Fibroblast of skin of left biceps (primary cell): ENCODE data around the gene CFAP99.
A peak's percentile ranks its signal among the peaks of the same experiment; 100 is the strongest.
"Not testable (repeated sequence)": the region's sequence is repeated elsewhere in the genome, so short reads cannot be mapped to it uniquely, and the experiment has no call there.

ENCODE experiments used
- DNase-seq, 2 experiments: peaks; one replicate each; pipeline ENCODE4 v3.0.0-alpha.2; 2013; ENCODE audit warnings: low read depth in 2 of 2

The CFAP99 gene

DNA sequence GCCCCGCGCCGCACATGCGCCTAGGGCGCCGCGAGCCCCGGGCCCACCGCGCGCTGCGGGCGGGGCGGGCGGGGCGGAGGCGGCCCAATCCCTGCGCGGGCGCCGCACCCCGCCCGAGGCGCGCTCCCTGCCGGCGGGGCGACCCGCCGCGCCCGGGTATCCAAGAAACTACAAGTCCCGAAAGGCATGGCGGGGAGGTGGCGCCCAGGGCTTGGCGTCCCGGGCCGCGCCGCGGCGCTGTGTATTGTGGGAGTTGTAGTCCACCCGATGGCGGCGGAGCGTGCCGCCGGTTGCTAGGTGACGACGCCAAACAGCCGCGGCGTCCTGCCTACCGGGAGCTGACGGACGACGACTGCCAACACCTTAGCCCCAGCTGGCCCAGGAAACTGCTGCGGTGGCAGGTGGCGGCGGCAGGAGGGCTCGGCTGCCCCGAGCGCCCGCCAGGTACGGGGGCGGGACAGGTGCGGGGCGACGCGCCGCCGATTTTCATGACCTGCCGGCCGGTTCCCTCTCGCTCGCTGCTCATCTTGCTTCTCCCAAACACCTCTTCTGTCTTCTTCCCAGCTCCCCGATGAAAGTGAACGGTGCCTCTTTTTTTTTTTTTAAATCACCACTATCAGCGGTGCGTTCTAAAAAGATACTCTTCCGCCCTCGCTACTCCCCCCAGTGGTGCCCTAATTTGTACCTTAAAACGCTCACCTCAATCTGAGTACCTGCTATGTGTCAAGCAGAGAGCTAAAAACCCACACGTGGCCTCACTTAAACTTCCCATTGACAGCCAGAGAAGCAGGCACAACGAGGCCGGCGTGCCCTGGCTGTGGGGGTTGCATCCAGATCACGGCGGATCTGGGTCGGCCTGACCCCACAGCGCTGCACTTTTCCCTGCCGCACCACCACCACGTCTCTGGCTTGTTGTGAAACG is at the start of gene CFAP99:
Gene CFAP99 (plus strand): TSS at position 306 of the 922 bp plus-strand sequence.
- DNase-seq, result peak; percentile 68 to 75

DNA sequence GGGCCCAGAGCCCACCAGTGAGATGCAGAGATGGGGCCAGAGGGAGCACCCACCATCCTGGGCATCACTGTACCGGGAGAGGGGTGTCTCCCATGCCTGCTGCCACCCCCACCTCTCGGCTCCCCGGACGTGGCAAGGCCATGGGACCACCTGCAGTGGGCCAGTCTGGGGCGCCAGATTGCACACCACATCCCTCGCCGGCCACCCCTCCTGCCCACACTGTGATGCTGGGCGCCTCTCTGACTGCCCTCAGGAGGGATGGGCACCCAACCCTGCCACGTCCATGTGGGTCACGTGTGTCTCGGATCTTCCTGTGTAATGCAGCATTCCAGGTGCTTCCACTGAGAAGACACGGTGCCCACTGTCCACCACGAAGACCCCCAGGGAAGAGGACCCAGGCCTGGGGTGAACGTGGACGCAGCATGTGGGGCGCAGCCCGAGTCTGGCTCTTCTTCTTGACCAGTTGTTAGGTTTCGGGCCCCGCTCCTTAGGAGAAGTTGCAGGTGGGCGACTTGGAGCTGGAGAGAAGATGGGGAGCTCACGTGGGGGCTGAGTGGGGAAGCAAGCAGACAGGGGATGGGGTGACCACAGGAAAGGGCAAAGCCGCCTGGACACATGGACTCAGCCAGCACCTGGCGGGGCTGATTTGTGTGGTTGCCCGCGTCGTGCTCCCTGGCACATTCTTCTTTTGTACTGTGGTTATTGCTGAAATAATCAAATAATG is 48.0 kb upstream of the CFAP99 start:
- DNase-seq, result no peak

DNA sequence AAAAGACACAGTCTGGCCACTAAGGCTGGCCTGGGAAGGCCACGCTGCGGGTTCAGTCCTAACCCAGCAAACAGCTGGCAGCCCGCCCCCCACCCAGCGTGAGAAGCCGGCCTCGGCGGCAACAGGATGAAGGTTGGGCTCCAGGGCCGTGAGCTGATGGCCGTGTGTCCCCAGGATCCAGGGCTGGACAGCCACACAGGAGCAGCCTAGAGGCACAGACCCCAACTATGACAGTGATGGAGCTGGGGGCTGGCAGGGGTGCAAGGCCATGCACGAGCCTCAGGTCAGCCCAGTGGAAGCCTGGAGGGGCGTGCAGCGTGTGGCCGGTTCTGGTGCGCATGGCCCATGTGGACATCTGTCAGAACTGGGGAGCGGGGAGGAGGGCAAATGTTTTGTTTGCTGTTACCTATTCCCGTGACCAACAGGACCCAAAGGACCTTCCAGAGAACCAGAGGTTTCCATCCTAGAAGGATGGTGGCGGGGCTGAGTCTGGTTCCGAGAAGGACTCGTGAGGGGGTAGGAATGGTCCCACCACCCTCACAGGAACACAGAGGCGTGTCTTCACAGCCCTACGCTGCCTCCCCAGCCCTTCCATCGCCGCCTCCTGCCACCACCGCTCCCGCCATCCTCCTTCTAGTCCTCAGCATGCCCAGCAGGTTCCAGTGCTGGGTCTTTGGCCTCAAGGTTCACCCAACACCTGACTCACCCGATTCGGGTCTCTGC is 46.8 kb upstream of the CFAP99 start:
- no peak for DNase-seq

DNA sequence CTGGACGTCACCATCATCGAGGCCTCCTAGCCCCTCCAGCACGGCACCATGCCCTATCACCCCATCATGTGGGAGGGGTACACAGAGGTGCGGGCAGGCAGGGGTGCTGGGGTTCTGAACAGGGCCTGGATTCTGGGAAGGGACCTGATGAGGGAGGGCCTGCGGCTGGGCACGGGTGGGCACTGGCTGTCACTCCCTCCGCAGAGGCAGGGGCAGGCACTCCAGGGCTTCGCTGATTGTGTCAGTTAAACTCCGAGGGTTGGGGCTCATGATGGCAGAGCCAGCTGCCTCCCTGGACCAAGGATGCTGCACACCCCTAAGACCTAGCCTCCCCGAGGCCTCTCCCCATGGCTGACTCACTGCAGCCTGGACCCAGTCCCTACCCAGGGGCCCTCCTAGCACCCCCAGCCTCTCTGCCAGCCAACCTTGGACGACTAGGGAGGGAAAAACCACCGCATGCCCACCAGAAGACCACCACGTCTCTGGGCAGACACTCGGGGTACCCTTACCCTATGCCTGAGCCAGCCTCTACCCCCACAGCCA is 46.2 kb upstream of the CFAP99 start:
- DNase-seq, result no peak

DNA sequence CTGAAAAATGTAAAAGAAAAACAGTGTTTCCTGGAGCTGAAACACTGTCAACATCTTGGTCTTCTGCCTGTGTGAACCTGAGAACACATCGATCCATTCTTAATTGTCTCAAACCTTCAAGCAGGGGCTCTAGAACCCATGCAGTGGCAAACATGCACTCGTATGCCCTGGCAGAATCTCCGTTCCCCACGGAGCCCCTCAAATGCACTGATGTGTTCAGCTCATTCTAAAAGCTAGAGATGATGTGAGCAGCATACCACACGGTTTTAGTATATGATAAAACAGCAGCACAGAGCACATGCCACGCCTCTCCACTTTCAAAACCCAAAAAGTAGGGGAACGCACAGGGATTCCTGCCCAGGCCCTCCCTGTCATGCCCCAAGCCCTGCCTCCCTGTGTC is 45.2 kb upstream of the CFAP99 start:
- DNase-seq, result no peak

DNA sequence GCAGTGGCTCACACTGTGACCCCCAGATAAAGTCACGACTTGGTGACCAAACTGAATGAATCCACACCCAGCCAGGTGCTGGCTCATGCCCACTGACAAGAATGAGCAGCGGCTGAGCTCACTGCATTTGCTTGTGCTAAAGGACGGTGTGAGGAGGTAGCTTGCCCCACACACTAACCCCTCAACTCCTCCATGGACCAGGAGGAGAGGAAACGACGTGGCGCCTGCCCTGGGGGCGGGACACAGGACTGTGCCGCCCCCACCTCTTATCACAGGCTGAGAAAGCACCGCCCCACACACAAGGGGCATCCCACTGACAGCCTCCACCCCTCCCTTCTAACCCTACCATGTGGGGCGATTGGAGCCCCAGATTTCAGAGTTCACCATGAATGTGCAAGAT is 43.3 kb upstream of the CFAP99 start:
- no peak for DNase-seq

DNA sequence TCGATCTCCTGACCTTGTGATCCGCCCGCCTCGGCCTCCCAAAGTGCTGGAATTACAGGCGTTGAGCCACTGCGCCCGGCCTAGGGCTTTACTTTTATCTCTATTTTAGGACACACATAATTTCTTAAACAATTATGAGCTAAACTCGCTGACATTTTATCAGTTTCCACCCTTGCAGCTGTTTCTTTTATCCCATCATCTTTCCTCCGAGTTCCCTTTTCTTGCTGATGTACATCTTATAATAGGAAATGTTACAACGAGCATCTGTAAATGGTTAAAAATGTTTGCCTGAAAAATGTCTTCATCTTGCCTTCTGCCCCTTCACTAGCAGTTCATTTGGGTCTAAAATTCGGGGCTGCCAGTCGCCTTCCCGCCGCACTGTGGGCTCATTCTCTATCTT is 41.5 kb upstream of the CFAP99 start:
- DNase-seq, result no peak

DNA sequence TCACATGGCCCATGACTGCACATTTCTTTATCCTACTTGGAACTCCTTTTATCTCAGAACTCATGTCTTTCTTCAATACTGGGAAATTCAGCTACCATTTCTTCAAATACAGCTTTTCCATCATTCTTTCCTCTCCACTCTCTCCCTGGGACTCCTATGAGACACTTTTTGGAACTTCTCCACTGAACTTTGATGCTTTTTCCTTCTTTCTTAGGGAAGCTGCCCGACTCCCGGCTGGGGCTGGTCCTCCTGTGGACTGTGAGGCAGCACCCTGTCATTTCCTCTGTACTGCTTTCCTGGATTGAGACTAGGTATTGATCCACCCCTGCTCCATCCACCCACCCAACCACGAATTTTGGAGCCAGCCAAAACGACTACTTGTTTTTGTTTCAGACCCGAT is 40.4 kb upstream of the CFAP99 start:
- no peak for DNase-seq

DNA sequence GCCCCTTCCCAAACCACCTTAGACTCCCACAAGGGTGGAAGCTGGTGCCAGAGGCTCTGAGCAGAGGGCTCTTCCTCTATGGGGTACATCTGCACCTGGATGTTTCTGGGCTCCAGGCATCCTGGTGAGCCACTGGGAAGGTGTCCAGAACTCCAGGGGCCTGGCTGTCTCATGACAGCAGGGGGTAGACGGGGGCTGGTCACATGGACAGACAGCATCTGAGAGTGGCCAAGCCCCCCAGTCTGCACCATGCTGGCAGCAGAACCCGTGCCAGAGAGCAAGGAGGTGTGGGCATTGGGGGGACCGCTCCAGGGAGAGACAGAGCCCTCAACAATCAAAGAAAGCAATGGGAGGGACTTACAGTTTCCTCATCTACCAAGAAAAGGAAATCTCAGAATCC is 39.9 kb upstream of the CFAP99 start:
- DNase-seq, result no peak

DNA sequence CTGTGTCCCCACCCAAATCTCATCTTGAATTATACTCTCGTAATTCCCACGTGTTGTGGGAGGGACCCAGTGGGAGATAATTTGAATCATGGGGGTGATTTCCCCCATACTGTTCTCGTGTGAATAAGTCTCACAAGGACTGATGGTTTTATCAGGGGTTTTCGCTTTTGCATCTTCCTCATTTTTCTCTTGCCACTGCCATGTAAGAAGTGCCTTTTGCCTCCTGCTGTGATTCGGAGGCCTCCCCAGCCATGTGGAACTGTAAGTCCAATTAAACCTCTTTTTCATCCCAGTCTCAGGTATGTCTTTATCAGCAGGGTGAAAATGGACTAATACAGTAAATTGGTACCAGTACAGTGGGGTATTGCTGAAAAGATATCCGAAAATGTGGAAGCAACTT is 38.2 kb upstream of the CFAP99 start:
- not testable (repeated sequence) for DNase-seq

DNA sequence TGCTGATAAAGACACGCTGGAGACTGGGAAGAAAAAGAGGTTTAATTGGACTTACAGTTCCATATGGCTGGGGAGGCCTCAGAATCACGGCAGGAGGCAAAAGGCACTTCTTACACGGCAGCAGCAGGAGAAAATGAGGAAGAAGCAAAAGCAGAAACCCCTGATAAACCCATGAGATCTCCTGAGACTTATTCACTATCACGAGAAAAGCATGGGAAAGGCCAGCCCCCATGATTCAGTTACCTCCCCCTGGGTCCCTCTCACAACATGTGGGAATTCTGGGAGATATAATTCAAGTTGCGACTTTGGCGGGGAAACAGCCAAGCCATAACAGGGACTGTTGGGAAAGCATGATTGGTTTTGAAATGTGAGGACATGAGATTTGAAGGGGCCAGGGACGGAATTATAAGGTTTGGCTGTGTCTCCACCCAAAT is 36.0 kb upstream of the CFAP99 start:
- DNase-seq, result not testable (repeated sequence)

DNA sequence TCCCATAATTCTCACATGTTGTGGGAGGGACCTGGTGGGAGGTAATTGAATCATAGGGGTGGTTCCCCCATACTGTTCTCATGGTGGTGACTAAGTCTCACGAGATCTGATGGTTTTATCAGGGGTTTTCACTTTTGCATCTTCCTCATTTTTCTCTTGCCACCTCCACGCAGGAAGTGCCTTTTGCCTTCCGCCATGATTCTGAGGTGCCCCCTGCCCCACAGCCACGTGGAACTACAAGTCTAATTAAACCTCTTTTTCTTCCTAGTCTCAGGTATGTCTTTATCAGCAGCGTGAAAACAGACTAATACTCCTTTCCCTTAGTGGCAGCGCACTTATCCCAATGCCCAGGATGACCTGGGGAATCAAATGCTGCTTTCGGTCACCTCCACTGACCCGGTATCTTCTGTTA is 35.5 kb upstream of the CFAP99 start:
- DNase-seq, result not testable (repeated sequence)

DNA sequence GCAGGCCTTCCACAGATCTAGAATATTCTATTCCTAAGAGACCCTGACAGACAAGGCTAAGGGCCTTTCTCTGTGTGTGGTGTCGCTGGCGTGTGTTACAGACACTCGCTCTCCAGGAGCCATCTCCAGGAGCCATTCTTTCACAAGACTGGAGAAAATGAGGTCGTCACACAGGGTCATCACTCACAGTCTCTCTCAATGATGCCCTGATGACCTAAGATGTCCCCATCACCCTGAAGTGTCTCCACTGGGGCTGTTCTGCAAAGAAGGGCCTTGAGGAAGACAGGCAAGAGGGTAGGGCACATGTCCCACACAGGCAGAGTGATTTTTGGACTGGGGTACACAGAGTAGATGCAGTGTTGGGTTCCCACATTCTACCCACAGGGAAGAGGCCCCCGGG is 35.0 kb upstream of the CFAP99 start:
- DNase-seq, result no peak

DNA sequence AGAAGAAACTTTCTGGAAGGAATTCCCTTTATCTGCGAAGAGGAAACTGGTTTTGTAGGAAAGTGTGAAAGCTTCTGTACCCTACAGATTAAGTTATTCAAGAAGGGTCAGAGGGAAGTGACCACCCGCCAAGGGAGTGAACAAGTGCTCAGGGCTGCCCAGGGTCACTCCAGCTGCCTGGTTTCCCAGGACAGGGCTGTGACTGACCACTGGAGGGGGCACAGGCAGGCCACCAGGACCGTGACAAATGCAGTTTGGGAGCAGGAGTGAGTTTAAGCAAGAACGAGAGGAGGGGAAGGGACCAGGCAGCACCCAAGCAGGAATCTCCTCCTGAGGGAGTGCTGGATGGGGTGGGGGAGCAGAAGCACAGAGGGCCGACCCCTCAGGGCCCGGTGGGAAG is 34.5 kb upstream of the CFAP99 start:
- DNase-seq, result no peak

DNA sequence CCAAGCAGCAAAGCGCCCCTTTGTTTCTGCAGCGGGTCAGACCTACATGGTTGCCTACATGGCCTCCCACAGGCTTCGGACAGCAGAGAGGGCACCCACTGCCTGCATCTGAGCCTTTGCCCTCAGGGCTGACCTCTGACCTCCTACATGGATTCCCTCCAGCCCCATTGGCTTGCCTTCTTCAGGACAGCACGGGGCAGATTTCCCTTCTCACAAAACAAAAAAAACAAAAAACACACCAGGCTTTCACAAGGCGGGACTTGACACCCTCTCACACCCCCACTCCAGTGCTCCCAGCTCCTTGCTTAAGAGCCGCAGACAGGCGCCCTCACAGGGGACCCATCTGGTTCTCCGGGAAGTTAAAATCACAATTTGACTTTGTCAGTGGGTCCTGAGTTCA is 33.2 kb upstream of the CFAP99 start:
- DNase-seq, result no peak

DNA sequence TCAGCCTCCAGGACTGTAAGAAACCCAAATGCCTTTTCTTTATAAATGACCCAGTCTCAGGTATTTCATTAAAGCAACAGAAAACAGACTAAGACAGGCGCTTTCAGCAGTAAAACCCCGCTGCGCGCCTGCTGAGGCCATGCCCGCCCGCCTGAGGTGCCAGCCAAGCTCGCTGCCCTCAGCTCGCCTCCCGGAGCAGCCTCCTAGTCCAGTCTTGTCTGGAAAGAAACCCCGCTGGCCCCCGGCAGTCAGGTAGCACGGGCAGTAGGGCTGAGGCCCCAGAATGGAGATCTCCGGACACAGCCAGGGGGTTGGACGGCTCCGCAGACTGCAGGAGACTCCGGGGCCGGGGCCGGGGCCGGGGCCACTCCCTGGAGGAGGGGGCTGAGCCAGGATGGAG is 32.0 kb upstream of the CFAP99 start:
- no peak for DNase-seq

DNA sequence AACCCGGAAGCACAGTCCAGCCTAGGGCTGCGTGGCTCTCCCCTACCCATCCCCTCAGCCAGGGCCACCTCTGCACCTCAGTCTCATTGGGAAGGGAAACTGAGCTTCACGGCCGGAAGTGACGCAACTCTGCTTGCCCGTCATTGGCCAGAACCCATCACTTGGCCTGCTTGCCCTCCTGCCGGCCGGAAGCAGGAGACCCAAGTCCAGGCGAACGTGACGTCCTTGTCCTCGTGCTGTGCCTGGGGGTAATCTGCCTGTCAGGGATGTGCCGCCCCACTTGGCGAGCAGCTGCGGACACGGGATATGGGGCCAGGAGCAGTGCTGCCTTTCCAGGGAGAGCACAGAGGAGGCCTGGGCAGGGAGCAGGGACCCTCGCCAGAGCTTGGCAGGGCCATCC is 31.5 kb upstream of the CFAP99 start:
- no peak for DNase-seq

DNA sequence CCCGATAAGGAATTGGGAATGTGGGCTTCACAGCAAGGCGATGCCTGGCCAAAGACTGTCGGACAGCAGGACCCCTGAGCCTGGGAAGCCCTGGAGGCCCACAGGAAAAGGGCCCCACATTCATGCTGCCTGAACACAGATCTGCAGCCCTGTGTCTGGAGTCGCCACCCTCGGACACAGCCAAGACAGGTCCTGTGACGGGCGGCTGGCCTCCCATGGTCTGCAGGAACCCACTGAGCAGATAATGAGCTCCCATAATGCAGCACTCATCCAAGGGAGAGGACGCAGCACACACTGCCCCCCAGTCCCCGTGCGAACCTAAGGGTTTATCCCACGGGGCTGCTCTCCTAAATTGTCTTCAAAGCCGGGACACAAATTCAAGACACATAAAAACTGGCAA is 30.9 kb upstream of the CFAP99 start:
- no peak for DNase-seq

DNA sequence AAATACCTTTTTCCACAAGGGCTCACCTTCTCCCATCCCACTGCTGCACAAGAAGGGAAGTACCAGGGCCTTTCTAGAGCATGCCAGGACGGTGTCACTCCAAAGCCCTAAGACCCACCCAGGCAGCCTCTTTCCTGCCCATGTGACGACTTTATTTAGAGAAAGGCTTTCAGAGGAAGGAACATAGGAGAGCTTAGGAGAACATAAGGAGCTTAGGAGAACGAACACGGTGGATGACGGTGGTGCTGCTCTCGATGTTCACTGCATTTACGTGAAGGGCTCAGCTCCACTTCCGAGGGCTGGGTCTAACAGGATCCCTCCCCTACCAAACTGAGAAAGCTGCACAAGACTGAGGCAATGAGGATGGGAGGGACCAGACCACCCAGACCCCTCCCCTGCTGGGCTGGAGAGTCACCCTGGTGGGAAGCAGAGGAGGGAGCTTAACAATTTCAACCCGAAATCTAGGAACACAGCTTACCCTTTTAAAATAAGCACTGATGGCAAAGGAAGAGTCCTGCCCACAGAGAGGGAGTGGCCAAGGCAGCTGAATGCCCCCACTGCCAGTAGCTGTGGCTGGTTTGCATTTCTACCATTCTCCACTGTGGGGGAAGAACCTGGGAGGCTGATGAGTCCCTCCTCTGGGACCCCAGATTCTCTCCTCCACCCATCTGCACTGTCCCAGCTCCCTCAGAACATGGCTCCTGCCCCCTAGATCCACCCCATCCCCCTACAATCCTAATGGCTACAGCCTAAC is 30.1 kb upstream of the CFAP99 start:
- DNase-seq, result no peak

DNA sequence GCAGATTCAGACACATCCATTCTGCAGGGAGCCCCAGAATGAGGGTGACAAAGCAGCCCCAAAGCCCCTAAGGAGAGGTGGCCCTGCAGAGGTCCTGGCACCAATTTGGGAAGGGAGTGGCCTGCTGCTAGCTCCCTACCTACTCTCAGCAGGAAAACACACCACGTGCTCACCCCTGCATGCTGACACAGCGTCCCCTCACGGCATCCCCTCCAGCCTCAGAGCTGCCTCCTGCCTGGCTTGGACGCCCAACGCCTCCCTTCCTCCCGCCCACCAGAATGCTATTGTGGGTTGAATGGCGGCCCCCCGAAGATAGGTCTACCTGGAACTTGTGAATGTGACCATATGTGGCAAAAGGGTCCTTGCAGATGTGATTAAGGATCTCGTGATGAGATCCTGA is 29.1 kb upstream of the CFAP99 start:
- DNase-seq, result no peak

DNA sequence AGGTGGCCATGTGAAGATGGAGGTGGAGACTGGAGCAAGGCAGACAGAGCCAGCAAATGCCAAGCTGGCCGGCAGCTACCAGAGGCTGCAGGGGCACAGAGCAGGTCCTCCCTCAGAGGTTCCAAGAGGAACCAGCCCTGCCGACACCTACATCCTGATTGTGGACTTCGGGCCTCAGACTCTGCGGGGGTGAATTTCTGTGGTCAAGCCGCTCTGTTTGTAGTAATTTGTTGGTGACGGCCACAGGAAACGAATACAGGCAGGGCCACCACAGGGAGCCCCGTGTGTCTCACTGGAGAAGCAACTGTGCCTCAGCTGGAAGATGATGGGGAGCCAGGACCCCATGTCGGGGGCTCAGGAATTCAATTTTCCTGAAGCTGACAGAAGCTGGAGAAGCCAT is 28.6 kb upstream of the CFAP99 start:
- DNase-seq, result no peak
